HG03108 (cell line): Measurements from ENCODE around the gene CERS5.

ENCODE experiments used
- ATAC-seq: cut with Tn5 transposase; IDR thresholded peaks from one replicate; pipeline ENCODE4 v1.9.1; 2021; ENCODE audit warnings: moderate library complexity; ENCODE audit not compliant: unreplicated experiment

The CERS5 gene

DNA sequence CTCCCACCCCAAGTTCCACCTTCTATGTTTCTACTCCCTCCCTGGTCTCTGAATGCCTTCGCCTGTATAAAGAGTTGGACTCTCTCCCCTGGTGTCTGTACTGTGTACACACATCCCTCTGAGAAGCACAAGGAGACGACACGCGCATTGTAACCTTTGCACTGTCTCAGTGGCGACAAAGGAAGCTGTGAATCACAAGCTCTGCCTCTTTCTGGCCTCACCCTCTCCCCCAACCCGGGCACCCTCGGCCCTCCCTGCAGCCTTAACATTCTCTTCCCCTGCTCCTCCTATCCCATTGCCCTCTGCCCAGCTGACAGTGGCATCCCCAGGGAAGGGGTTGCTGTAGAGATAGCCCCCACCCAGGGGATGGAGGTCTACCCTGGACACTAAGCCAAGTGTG is 84.5 kb downstream of the CERS5 start:
- no peak for ATAC-seq

- no peak for ATAC-seq
Measured at GRCh38 chr12:50081096-50081808, 85.9 kb downstream of the CERS5 start.

- no peak for ATAC-seq
Measured at GRCh38 chr12:50079771-50080170, 87.4 kb downstream of the CERS5 start.
